ENCODE results near the gene IL3RA.
"Not testable (repeated sequence)": the region's sequence is repeated elsewhere in the genome, so short reads cannot be mapped to it uniquely, and the experiment has no call there.

IL3RA gene

GRCh38 chrX:1423215-1423614, 86.6 kb downstream of the IL3RA start:
- no peak for TF ChIP-seq CTCF (IDR thresholded peaks at IDR 0.05; ENCODE audit: insufficient read depth, missing control alignments)
- DNase-seq (ENCODE audit: insufficient read length, low spot score) (no peak), FAIRE-seq (no peak)

- FAIRE-seq (no peak), DNase-seq (ENCODE audit: insufficient read length, low spot score) (no peak)
- no peak for TF ChIP-seq CTCF (IDR thresholded peaks at IDR 0.05; ENCODE audit: insufficient read depth, missing control alignments)
Observed at GRCh38 chrX:1424147-1424851, 87.7 kb downstream of the IL3RA start.

GRCh38 chrX:1425381-1425780, 88.8 kb downstream of the IL3RA start:
- TF ChIP-seq CTCF (IDR thresholded peaks at IDR 0.05; ENCODE audit: insufficient read depth, missing control alignments), result no peak
- FAIRE-seq (no peak), DNase-seq (ENCODE audit: insufficient read length, low spot score) (no peak)

- not testable (repeated sequence) for DNase-seq (ENCODE audit: insufficient read length, low spot score); FAIRE-seq
Observed at GRCh38 chrX:1426321-1426720, 89.7 kb downstream of the IL3RA start.

GRCh38 chrX:1427756-1428155, 91.2 kb downstream of the IL3RA start:
- no peak for TF ChIP-seq CTCF (IDR thresholded peaks at IDR 0.05; ENCODE audit: insufficient read depth, missing control alignments)
- DNase-seq (ENCODE audit: insufficient read length, low spot score), result no peak
- FAIRE-seq, result no peak

GRCh38 chrX:1430451-1430850, 93.9 kb downstream of the IL3RA start:
- TF ChIP-seq CTCF (IDR thresholded peaks at IDR 0.05; ENCODE audit: insufficient read depth, missing control alignments), result no peak
- DNase-seq (ENCODE audit: insufficient read length, low spot score) (no peak), FAIRE-seq (no peak)

Data from D721Med (cell line).